GM10248 (cell line): ENCODE results near the gene KLHL3.

Experiments used
- CTCF ChIA-PET: fragments of 300-600 bp; sonication (Branson Sonifier 250); formaldehyde crosslinking; extraction: SDS; loops from one replicate; lab custom pipeline; 2021; ENCODE audit warnings: antibody characterized with exemption; lab: Yijun Ruan, JAX
- POLR2A ChIA-PET: fragments of 350-650 bp; sonication (Branson Sonifier 250); formaldehyde crosslinking; extraction: SDS; loops from one replicate; lab custom pipeline; 2020; ENCODE audit warnings: antibody characterized with exemption; lab: Yijun Ruan, JAX
- DNase-seq: peaks from one replicate; pipeline ENCODE4 v3.0.0; 2012; ENCODE audit errors: extremely low spot score
- CTCF ChIP-seq: IDR thresholded peaks from 2 replicates; pipeline ENCODE4 v1.5.1; 2012; ENCODE audit warnings: mild to moderate bottlenecking, low read depth; ENCODE audit errors: extremely low read depth, missing control alignments, control extremely low read depth

KLHL3 gene

GRCh38 chr5:137629646-137630045, 106.2 kb downstream of the KLHL3 start:
- peak; percentile 82 for DNase-seq
- ChIA-PET POLR2A (no interaction called here), CTCF (interaction anchor here (0.6 to 6.2 kb wide), 44 partner anchors 11 to 505 kb away, joined by 3 to 148 read pairs (median 5); partner anchors contain the start of genes HNRNPA0 and KLHL3)
- TF ChIP-seq CTCF, result peak; percentile 72

- no peak for DNase-seq
- ChIA-PET POLR2A (no interaction called here), CTCF (interaction anchor here (1.2 to 6.2 kb wide), 3 partner anchors 108 to 186 kb away, joined by 3 to 148 read pairs (median 30); partner anchors contain the start of gene KLHL3)
- TF ChIP-seq CTCF, result no peak
Observed at GRCh38 chr5:137627706-137628105, 108.2 kb downstream of the KLHL3 start.

GRCh38 chr5:137627293-137627692, 108.6 kb downstream of the KLHL3 start:
- TF ChIP-seq CTCF, result no peak
- ChIA-PET CTCF (interaction anchor here (1.2 to 6.2 kb wide), 3 partner anchors 109 to 186 kb away, joined by 3 to 148 read pairs (median 30); partner anchors contain the start of gene KLHL3), POLR2A (no interaction called here)
- DNase-seq, result no peak

GRCh38 chr5:137624786-137625349, 111.0 kb downstream of the KLHL3 start:
- no peak for DNase-seq
- ChIA-PET POLR2A (no interaction called here), CTCF (interaction anchor here (0.9 kb wide), 1 partner anchor 118 kb away, joined by 3 read pairs; no protein-coding TSS in a partner anchor)

GRCh38 chr5:137622850-137623249, 113.0 kb downstream of the KLHL3 start:
- CTCF ChIA-PET, result interaction anchor here (1.0 to 2.3 kb wide), 4 partner anchors 12 to 120 kb away, joined by 3 to 9 read pairs (median 5); no protein-coding TSS in a partner anchor
- TF ChIP-seq CTCF, result no peak
- POLR2A ChIA-PET, result no interaction called here
- no peak for DNase-seq

More at GRCh38 chr5:137624786-137625349, 111.0 kb downstream of the KLHL3 start:
- no peak for TF ChIP-seq CTCF

DNA sequence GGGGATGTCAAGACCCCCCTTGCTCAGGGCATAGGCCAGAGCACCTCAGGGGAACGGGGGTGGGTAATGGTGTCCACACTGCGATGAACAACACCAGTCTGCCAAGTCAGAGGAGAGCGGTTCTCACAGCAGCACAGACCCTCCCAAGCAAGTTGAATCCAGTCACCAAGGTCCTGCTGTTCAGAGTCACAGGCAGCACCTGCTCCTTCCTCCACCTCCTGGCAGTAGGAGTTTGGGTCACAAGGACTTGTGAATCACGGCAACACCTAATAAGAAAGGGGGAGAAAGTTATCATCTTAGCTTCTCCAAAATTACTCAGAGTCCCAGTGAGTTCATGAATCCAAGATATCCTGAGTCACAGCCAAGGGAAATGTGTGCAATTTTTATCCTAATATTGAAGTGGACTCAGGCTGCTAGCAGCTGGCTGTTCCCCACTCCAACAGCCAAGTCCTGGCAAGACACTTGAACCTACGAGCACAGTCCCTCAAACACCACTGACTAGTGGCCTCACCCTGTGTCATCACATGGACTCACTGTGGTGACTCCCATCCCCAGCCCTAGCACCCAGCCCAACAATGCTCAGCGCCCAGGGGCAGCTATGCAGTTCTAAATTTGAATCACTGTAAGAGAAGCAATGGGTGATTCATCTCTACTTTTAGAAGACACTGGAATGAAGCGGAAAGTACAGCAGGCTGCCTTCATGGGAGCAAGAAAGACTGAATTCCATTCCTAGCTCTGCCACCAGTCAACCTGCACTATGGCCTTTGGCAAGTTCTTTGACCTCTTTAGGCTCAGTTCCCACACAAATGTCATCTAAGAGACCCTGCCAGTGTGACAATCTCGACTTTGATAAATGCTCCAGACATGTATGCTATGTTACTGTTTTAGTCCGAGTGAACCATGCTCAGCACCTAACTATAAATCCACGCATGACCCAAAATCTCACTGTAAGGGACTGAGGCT, 113.7 kb downstream of the KLHL3 start:
- TF ChIP-seq CTCF, result no peak
- no peak for DNase-seq
- POLR2A ChIA-PET, result no interaction called here
- CTCF ChIA-PET, result interaction anchor here (1.3 to 6.6 kb wide), 4 partner anchors 7 to 131 kb away, joined by 3 to 43 read pairs (median 7); no protein-coding TSS in a partner anchor
